Suprapubic skin (tissue), 4 donors: ENCODE results near the gene OTUD5.

Experiments used
- CTCF ChIP-seq, 2 donors: fragments of 200-600 bp in 1 of 2; fragments of 450-650 bp in 1 of 2; sonication (generic) in 1 of 2; IDR thresholded peaks; one replicate each; pipeline ENCODE4 v1.5.1; 2016 to 2019; ENCODE audit warnings: antibody characterized with exemption in 2 of 2, mild to moderate bottlenecking in 1 of 2, moderate library complexity in 1 of 2
- EP300 ChIP-seq: sonication (generic); formaldehyde crosslinking; IDR thresholded peaks from one replicate; pipeline ENCODE4 v1.6.1; 2017; ENCODE audit warnings: antibody characterized with exemption
- POLR2A ChIP-seq, 2 donors: fragments of 450-650 bp; IDR thresholded peaks; one replicate each; pipeline ENCODE4 v1.6.1; 2017; ENCODE audit warnings: antibody characterized with exemption in 2 of 2, mild to moderate bottlenecking in 2 of 2, moderate library complexity in 2 of 2
- POLR2AphosphoS5 ChIP-seq, 3 donors: sonication (generic); formaldehyde crosslinking; IDR thresholded peaks; one replicate each; pipeline ENCODE4 v1.6.1; 2017; ENCODE audit warnings: antibody characterized with exemption in 3 of 3

GRCh38 chrX:48894891-48895290 lies 62.5 kb downstream of the OTUD5 start:
- no peak for TF ChIP-seq POLR2A (IDR thresholded peaks at IDR 0.05)
- no peak for TF ChIP-seq CTCF (IDR thresholded peaks at IDR 0.05)
- no peak for TF ChIP-seq EP300
- no peak for TF ChIP-seq POLR2AphosphoS5 (IDR thresholded peaks at IDR 0.05)
